ENCODE measurements around the gene PCDHGC5. TPM values are rescaled to one million over a fixed set of nuclear protein-coding genes. Genes with fewer than 3 reads are reported as not detected.

The PCDHGC5 gene
- total RNA-seq, 2 experiments from 2014 or later, result 4.4 to 5.0 TPM

GRCh38 chr5:141515141-141515540, 26.3 kb downstream of the PCDHGC5 start:
- TF ChIP-seq EZH2phosphoT487 (IDR thresholded peaks at IDR 0.05; ENCODE audit: borderline replicate concordance, low read depth, low read length) (no peak), CTCF (conservative IDR thresholded peaks at IDR 0.05; ENCODE audit: low read length) (no peak)
- no peak overlapping the region for H2AFZ ChIP-seq (ENCODE audit: low read length)
- H3K9me2 ChIP-seq (ENCODE audit: insufficient read depth, low read length), result no peaks in the 10 kb centered on the region
- no peak for DNase-seq (ENCODE audit: low spot score)
- TSS peak; percentile 62 for BruUV-seq (replicated peaks)
- peak overlapping the region; percentile 94 for H3K4me2 ChIP-seq (ENCODE audit: low read length)
- H3K4me3 ChIP-seq (ENCODE audit: low read depth, low read length, poor library complexity, severe bottlenecking), result peak overlapping the region; percentile 31
- no peaks in the 10 kb centered on the region for H3K9me3 ChIP-seq (ENCODE audit: low read length)
- ChIA-PET POLR2A (interaction anchor here (0.8 to 17.7 kb wide), 14 partner anchors 8 to 195 kb away, joined by 3 to 328 read pairs (median 4); partner anchors contain the start of genes PCDHGC3, PCDHGC4, RELL2 and TAF7), CTCF (ENCODE audit: unreplicated experiment) (interaction anchor here (0.9 to 9.6 kb wide), 4 partner anchors 11 to 49 kb away, joined by 3 to 138 read pairs (median 10); partner anchors contain the start of gene PCDHGC3)
- intact Hi-C loops (cut with micrococcal nuclease; ENCODE audit: unreplicated experiment), result loop anchor here (2.0 to 10.0 kb wide), 2 partner anchors 44 to 100 kb away; partner anchors contain the start of gene DIAPH1
- peak overlapping the region; percentile 99 for H3K27ac ChIP-seq (ENCODE audit: low read depth, low read length, poor library complexity, severe bottlenecking)
- peaks cover 15% of the 10 kb centered on the region; the same call in 1 of the 2 replicates for H3K79me2 ChIP-seq (ENCODE audit: insufficient read depth, low read depth, low read length)
- no peaks in the 10 kb centered on the region for H4K20me1 ChIP-seq (ENCODE audit: insufficient read depth, low read length)
- peaks cover 90% of the 10 kb centered on the region for H3K4me1 ChIP-seq (ENCODE audit: insufficient read depth, low read length, poor library complexity, severe bottlenecking)
- H3K36me3 ChIP-seq (ENCODE audit: insufficient read depth, low read length), result peaks cover 80% of the 10 kb centered on the region

- Histone ChIP-seq H2AFZ (ENCODE audit: low read length) (no peak overlapping the region), H3K9me2 (ENCODE audit: insufficient read depth, low read length) (no peaks in the 10 kb centered on the region), H3K4me3 (ENCODE audit: low read depth, low read length, poor library complexity, severe bottlenecking) (peak overlapping the region; percentile 31), H3K4me1 (ENCODE audit: insufficient read depth, low read length, poor library complexity, severe bottlenecking) (peaks cover 83% of the 10 kb centered on the region), H3K36me3 (ENCODE audit: insufficient read depth, low read length) (peaks cover 81% of the 10 kb centered on the region), H4K20me1 (ENCODE audit: insufficient read depth, low read length) (no peaks in the 10 kb centered on the region), H3K9me3 (ENCODE audit: low read length) (no peaks in the 10 kb centered on the region), H3K27ac (ENCODE audit: low read depth, low read length, poor library complexity, severe bottlenecking) (peak overlapping the region; percentile 99), H3K79me2 (ENCODE audit: insufficient read depth, low read depth, low read length) (peaks cover 5% of the 10 kb centered on the region; the same call in 1 of the 2 replicates), H3K4me2 (ENCODE audit: low read length) (peak overlapping the region; percentile 94)
- TF ChIP-seq CTCF (conservative IDR thresholded peaks at IDR 0.05; ENCODE audit: low read length) (no peak), EZH2phosphoT487 (IDR thresholded peaks at IDR 0.05; ENCODE audit: borderline replicate concordance, low read depth, low read length) (no peak)
- DNase-seq (ENCODE audit: low spot score), result peak; percentile 16
- CTCF ChIA-PET (ENCODE audit: unreplicated experiment), result interaction anchor here (1.9 to 9.6 kb wide), 3 partner anchors 11 to 42 kb away, joined by 8 to 138 read pairs (median 11); partner anchors contain the start of gene PCDHGC3
- BruUV-seq (replicated peaks), result no TSS peak
- POLR2A ChIA-PET, result interaction anchor here (0.8 to 17.7 kb wide), 10 partner anchors 9 to 196 kb away, joined by 3 to 328 read pairs (median 5); partner anchors contain the start of genes PCDHGC3, PCDHGC4, RELL2 and TAF7
- intact Hi-C loops (cut with micrococcal nuclease; ENCODE audit: unreplicated experiment), result loop anchor here (2.0 to 10.0 kb wide), 2 partner anchors 43 to 99 kb away; partner anchors contain the start of gene DIAPH1
Measured at GRCh38 chr5:141515946-141516671, 27.2 kb downstream of the PCDHGC5 start.

All from OCI-LY7 (cell line).